Activated CD4-positive, alpha-beta memory T cell treated with anti-CD3 and anti-CD28 coated beads for 36 hours (primary cell): ENCODE data around the gene REEP1. TPM values are rescaled to one million over a fixed set of nuclear protein-coding genes. Genes with fewer than 3 reads are reported as not detected.

Experiments
- CTCF ChIA-PET: fragments of 350-600 bp; sonication (Branson Sonifier 250); formaldehyde crosslinking; loops from one replicate; lab custom pipeline; 2021; ENCODE audit warnings: antibody characterized with exemption, inconsistent platforms; lab: Charles Lee
- POLR2A ChIA-PET: fragments of 350-600 bp; sonication (Branson Sonifier 250); formaldehyde crosslinking; loops from one replicate; lab custom pipeline; 2021; ENCODE audit warnings: antibody characterized with exemption; lab: Charles Lee
- DNase-seq: peaks from one replicate; pipeline ENCODE4 v3.0.0-alpha.2; 2020
- H3K27ac Mint-ChIP-seq: one replicate; pipeline ENCODE4 v1.8.0; 2021; ENCODE audit warnings: mixed read lengths
- H3K27me3 Mint-ChIP-seq: one replicate; pipeline ENCODE4 v1.8.0; 2021; ENCODE audit warnings: mixed read lengths
- H3K36me3 Mint-ChIP-seq: one replicate; pipeline ENCODE4 v1.8.0; 2021; ENCODE audit warnings: mixed read lengths
- H3K4me1 Mint-ChIP-seq: one replicate; pipeline ENCODE4 v1.8.0; 2021; ENCODE audit warnings: low read depth, mixed read lengths
- H3K4me3 Mint-ChIP-seq: one replicate; pipeline ENCODE4 v1.8.0; 2021; ENCODE audit warnings: mild to moderate bottlenecking, mixed read lengths
- H3K9me3 Mint-ChIP-seq: one replicate; pipeline ENCODE4 v1.8.0; 2021; ENCODE audit warnings: mixed read lengths
- intact Hi-C: fragments of 100-400 bp; cut with micrococcal nuclease; formaldehyde crosslinking; loops from one replicate; pipeline ENCODE4 v1.15.1; 2023
- total RNA-seq, 2 experiments: library from RNA; stranded (reverse); gene quantifications; one replicate each; pipeline ENCODE4 v1.2.3, GENCODE V29; 2021

Gene REEP1
- total RNA-seq, 2 experiments from 2014 or later: 0.07 to 0.15 TPM

- peak; percentile 96 for DNase-seq
- H3K9me3 Mint-ChIP-seq: no peaks in the 10 kb centered on the region
- peak within 1 kb of the TSS; percentile 88 for H3K27ac Mint-ChIP-seq
- intact Hi-C loops: loop anchor here (1.0 to 10.0 kb wide), 6 partner anchors 88 to 427 kb away; partner anchors contain the start of genes CHMP3, PTCD3 and RNF103
- peaks cover 39% of the 10 kb centered on the region for H3K4me1 Mint-ChIP-seq
- H3K4me3 Mint-ChIP-seq: peak within 1 kb of the TSS; percentile 91
- H3K36me3 Mint-ChIP-seq: peaks cover 15% of the 10 kb centered on the region
- POLR2A ChIA-PET: interaction anchor here (0.8 to 1.6 kb wide), 6 partner anchors 10 to 247 kb away, joined by 3 to 10 read pairs (median 7); partner anchors contain the start of genes KDM3A, POLR1A and PTCD3
- CTCF ChIA-PET: interaction anchor here (1.2 to 1.7 kb wide), 3 partner anchors 10 to 107 kb away, joined by 3 to 4 read pairs (median 4); no protein-coding TSS in a partner anchor
- no peaks in the 10 kb centered on the region for H3K27me3 Mint-ChIP-seq
Observed at GRCh38 chr2:86195055-86195807, 142.2 kb downstream of the REEP1 start, which contains the start of gene IMMT. Gene IMMT (minus strand): TSS chr2:86195462. CDS start chr2:86195382, 80 bp downstream.

GRCh38 chr2:86194751-86195054, 142.7 kb downstream of the REEP1 start:
- Mint-ChIP-seq H3K9me3 (no peaks in the 10 kb centered on the region), H3K27ac (peak overlapping the region; percentile 88), H3K4me1 (peaks cover 44% of the 10 kb centered on the region), H3K36me3 (peaks cover 19% of the 10 kb centered on the region), H3K4me3 (peak overlapping the region; percentile 91), H3K27me3 (no peaks in the 10 kb centered on the region)
- intact Hi-C loops: loop anchor here (1.0 to 10.0 kb wide), 7 partner anchors 8 to 428 kb away; partner anchors contain the start of genes CHMP3, PTCD3 and RNF103
- no peak for DNase-seq
- ChIA-PET CTCF (interaction anchor here (0.9 to 1.7 kb wide), 3 partner anchors 9 to 106 kb away, joined by 3 to 4 read pairs (median 4); no protein-coding TSS in a partner anchor), POLR2A (interaction anchor here (0.7 to 1.6 kb wide), 5 partner anchors 14 to 867 kb away, joined by 3 to 8 read pairs (median 6); partner anchors contain the start of genes KDM3A, POLR1A, PTCD3 and TGOLN2)

GRCh38 chr2:86193901-86194567, 143.4 kb downstream of the REEP1 start:
- Mint-ChIP-seq H3K9me3 (no peaks in the 10 kb centered on the region), H3K4me3 (peak overlapping the region; percentile 91), H3K27me3 (no peaks in the 10 kb centered on the region), H3K27ac (peak overlapping the region; percentile 88), H3K4me1 (peaks cover 44% of the 10 kb centered on the region), H3K36me3 (peaks cover 17% of the 10 kb centered on the region)
- CTCF ChIA-PET: interaction anchor here (0.6 to 1.7 kb wide), 4 partner anchors 8 to 106 kb away, joined by 3 to 4 read pairs (median 4); no protein-coding TSS in a partner anchor
- no peak for DNase-seq
- POLR2A ChIA-PET: interaction anchor here (0.7 to 1.6 kb wide), 4 partner anchors 88 to 866 kb away, joined by 3 to 7 read pairs (median 5); partner anchors contain the start of genes KDM3A, POLR1A, PTCD3 and TGOLN2
- intact Hi-C loops: loop anchor here (1.0 to 10.0 kb wide), 5 partner anchors 8 to 371 kb away; partner anchors contain the start of genes CHMP3 and PTCD3

- CTCF ChIA-PET: interaction anchor here (0.6 kb wide), 1 partner anchor 9 kb away, joined by 3 read pairs; no protein-coding TSS in a partner anchor
- POLR2A ChIA-PET: no interaction called here
- peaks cover 74% of the 10 kb centered on the region for H3K4me1 Mint-ChIP-seq
- intact Hi-C loops: loop anchor here (10.0 kb wide), 3 partner anchors 155 to 375 kb away; partner anchors contain the start of gene CHMP3
- no peak overlapping the region for H3K4me3 Mint-ChIP-seq
- H3K36me3 Mint-ChIP-seq: peaks cover 24% of the 10 kb centered on the region
- DNase-seq: no peak
- H3K9me3 Mint-ChIP-seq: no peaks in the 10 kb centered on the region
- no peaks in the 10 kb centered on the region for H3K27me3 Mint-ChIP-seq
- H3K27ac Mint-ChIP-seq: no peak overlapping the region
Observed at GRCh38 chr2:86189782-86190416, 147.5 kb downstream of the REEP1 start.

- Mint-ChIP-seq H3K27ac (peak overlapping the region; percentile 96), H3K36me3 (peaks cover 17% of the 10 kb centered on the region), H3K4me1 (peaks cover 79% of the 10 kb centered on the region), H3K27me3 (no peaks in the 10 kb centered on the region), H3K9me3 (no peaks in the 10 kb centered on the region), H3K4me3 (peak overlapping the region; percentile 57)
- CTCF ChIA-PET: interaction anchor here (0.6 to 1.2 kb wide), 4 partner anchors 8 to 466 kb away, joined by 3 to 4 read pairs (median 4); no protein-coding TSS in a partner anchor
- intact Hi-C loops: loop anchor here (1.0 kb wide), 1 partner anchor 8 kb away; no protein-coding TSS in a partner anchor
- peak; percentile 38 for DNase-seq
- POLR2A ChIA-PET: interaction anchor here (1.8 kb wide), 1 partner anchor 80 kb away, joined by 8 read pairs; the partner anchor contains the start of genes POLR1A and PTCD3
Observed at GRCh38 chr2:86186431-86186830, 151.0 kb downstream of the REEP1 start.

- H3K4me1 Mint-ChIP-seq: peaks cover 71% of the 10 kb centered on the region
- H3K4me3 Mint-ChIP-seq: peak overlapping the region; percentile 57
- DNase-seq: no peak
- H3K27ac Mint-ChIP-seq: peak overlapping the region; percentile 96
- ChIA-PET CTCF (interaction anchor here (0.6 to 1.2 kb wide), 3 partner anchors 9 to 74 kb away, joined by 3 to 4 read pairs (median 4); no protein-coding TSS in a partner anchor), POLR2A (interaction anchor here (0.6 to 2.2 kb wide), 5 partner anchors 10 to 294 kb away, joined by 3 to 7 read pairs (median 3); partner anchors contain the start of genes IMMT, POLR1A and PTCD3)
- intact Hi-C loops: loop anchor here (1.0 to 2.0 kb wide), 2 partner anchors 9 to 79 kb away; partner anchors contain the start of gene PTCD3
- no peaks in the 10 kb centered on the region for H3K27me3 Mint-ChIP-seq
- H3K9me3 Mint-ChIP-seq: no peaks in the 10 kb centered on the region
- H3K36me3 Mint-ChIP-seq: peaks cover 14% of the 10 kb centered on the region
Observed at GRCh38 chr2:86185517-86186212, 151.8 kb downstream of the REEP1 start.

GRCh38 chr2:86176597-86176996, 160.8 kb downstream of the REEP1 start:
- Mint-ChIP-seq H3K27me3 (no peaks in the 10 kb centered on the region), H3K27ac (no peak overlapping the region), H3K36me3 (peaks cover 41% of the 10 kb centered on the region), H3K4me1 (peaks cover 14% of the 10 kb centered on the region), H3K4me3 (no peak overlapping the region), H3K9me3 (no peaks in the 10 kb centered on the region)
- ChIA-PET POLR2A (no interaction called here), CTCF (interaction anchor here (0.7 to 0.8 kb wide), 3 partner anchors 30 to 539 kb away, joined by 3 to 6 read pairs (median 4); no protein-coding TSS in a partner anchor)
- intact Hi-C loops: no loop called here
- DNase-seq: no peak

- intact Hi-C loops: no loop called here
- CTCF ChIA-PET: no interaction called here
Observed at GRCh38 chr2:86175828-86176227, 161.6 kb downstream of the REEP1 start.

GRCh38 chr2:86174445-86174844, 163.0 kb downstream of the REEP1 start:
- DNase-seq: no peak
- Mint-ChIP-seq H3K36me3 (peaks cover 47% of the 10 kb centered on the region), H3K4me1 (peaks cover 13% of the 10 kb centered on the region), H3K27ac (no peak overlapping the region), H3K4me3 (no peak overlapping the region), H3K27me3 (no peaks in the 10 kb centered on the region), H3K9me3 (no peaks in the 10 kb centered on the region)
- intact Hi-C loops: no loop called here
- POLR2A ChIA-PET: no interaction called here
- CTCF ChIA-PET: no interaction called here

More at GRCh38 chr2:86175828-86176227, 161.6 kb downstream of the REEP1 start:
- POLR2A ChIA-PET: no interaction called here
- H3K4me1 Mint-ChIP-seq: peaks cover 13% of the 10 kb centered on the region
- H3K27me3 Mint-ChIP-seq: no peaks in the 10 kb centered on the region
- H3K27ac Mint-ChIP-seq: no peak overlapping the region
- H3K9me3 Mint-ChIP-seq: no peaks in the 10 kb centered on the region
- H3K4me3 Mint-ChIP-seq: no peak overlapping the region
- DNase-seq: no peak
- peaks cover 46% of the 10 kb centered on the region for H3K36me3 Mint-ChIP-seq

GRCh38 chr2:86172610-86173009, 164.8 kb downstream of the REEP1 start:
- POLR2A ChIA-PET: no interaction called here

More at GRCh38 chr2:86172610-86173009, 164.8 kb downstream of the REEP1 start:
- Mint-ChIP-seq H3K27me3 (no peaks in the 10 kb centered on the region), H3K27ac (no peak overlapping the region), H3K36me3 (peaks cover 48% of the 10 kb centered on the region), H3K9me3 (no peaks in the 10 kb centered on the region), H3K4me3 (no peak overlapping the region), H3K4me1 (peaks cover 13% of the 10 kb centered on the region)
- CTCF ChIA-PET: no interaction called here
- no peak for DNase-seq
- intact Hi-C loops: no loop called here
